Natural killer cell (primary cell): ENCODE data around the gene HIRA. TPM values are rescaled to one million over a fixed set of nuclear protein-coding genes. Genes with fewer than 3 reads are reported as not detected.

Source experiments
- ATAC-seq, 3 donors: fragments of 150-1000 bp in 2 of 3; fragments of 200-7000 bp in 1 of 3; cut with Tn5 transposase; 1 replicate in 1 of 3; 2 replicates in 2 of 3; pipeline ENCODE4 v1.10.0; 2021; ENCODE audit warnings: mild to moderate bottlenecking in 2 of 3, moderate library complexity in 2 of 3
- DNase-seq, 2 donors: peaks; one replicate each; pipeline versions ENCODE4 v3.0.0 to v3.0.0-alpha.2; 2013 to 2021; ENCODE audit warnings: mixed read lengths in 1 of 2
- H3K27ac ChIP-seq: one replicate; pipeline ENCODE4 v1.5.1; 2013; ENCODE audit warnings: mild to moderate bottlenecking, low read length
- H3K27me3 ChIP-seq: one replicate; pipeline ENCODE4 v1.6.1; 2013; ENCODE audit warnings: low read length; ENCODE audit not compliant: control insufficient read depth, insufficient read depth
- H3K36me3 ChIP-seq: one replicate; pipeline ENCODE4 v1.6.1; 2013; ENCODE audit warnings: low read length; ENCODE audit not compliant: control insufficient read depth, insufficient read depth
- H3K4me1 ChIP-seq: one replicate; pipeline ENCODE4 v1.6.1; 2013; ENCODE audit warnings: low read length; ENCODE audit not compliant: control insufficient read depth, insufficient read depth
- H3K4me3 ChIP-seq: one replicate; pipeline ENCODE4 v1.5.1; 2013; ENCODE audit warnings: low read length
- H3K9me3 ChIP-seq: one replicate; pipeline ENCODE4 v1.6.1; 2013; ENCODE audit warnings: low read length; ENCODE audit not compliant: control insufficient read depth, insufficient read depth
- H3K27ac Mint-ChIP-seq, 2 donors: one replicate each; pipeline ENCODE4 v1.8.0; 2022; ENCODE audit warnings: mild to moderate bottlenecking in 2 of 2, mixed read lengths in 2 of 2, moderate library complexity in 1 of 2
- H3K27me3 Mint-ChIP-seq, 2 donors: one replicate each; pipeline ENCODE4 v1.8.0; 2022; ENCODE audit warnings: low read depth in 2 of 2, mixed read lengths in 2 of 2
- H3K36me3 Mint-ChIP-seq: one replicate; pipeline ENCODE4 v1.8.0; 2022; ENCODE audit warnings: mixed read lengths
- H3K4me1 Mint-ChIP-seq, 2 donors: one replicate each; pipeline ENCODE4 v1.8.0; 2022; ENCODE audit warnings: mixed read lengths in 2 of 2
- H3K4me3 Mint-ChIP-seq: one replicate; pipeline ENCODE4 v1.8.0; 2022; ENCODE audit warnings: mild to moderate bottlenecking, moderate library complexity, mixed read lengths
- H3K9me3 Mint-ChIP-seq, 2 donors: one replicate each; pipeline ENCODE4 v1.8.0; 2022; ENCODE audit warnings: mixed read lengths in 2 of 2
- WGBS: methylation state at CpG from one replicate; pipeline ENCODE4 v1.1.7; 2013; ENCODE audit warnings: missing lambda C conversion rate; ENCODE audit not compliant: insufficient coverage; 5-methylcytosine and 5-hydroxymethylcytosine counted together
- intact Hi-C: fragments of 100-400 bp; cut with micrococcal nuclease; formaldehyde crosslinking; loops from one replicate; pipeline ENCODE4 v1.14.2; 2022
- total RNA-seq, 4 donors: library from RNA; stranded (reverse); fragments of 120-200 nt in 1 of 4; gene quantifications; one replicate each; pipeline versions ENCODE4 v1.2.3 to v1.2.4, GENCODE V29; 2013 to 2022
- TF ChIP-seq, protein P1 (sequence below): fragments of 200-600 bp; IDR thresholded peaks from one replicate; pipeline ENCODE4 v1.8.0; 2022; ENCODE audit warnings: antibody characterized with exemption

The HIRA gene
- total RNA-seq, 3 donors from 2014 or later (not counting 1 experiment from before 2014, with no cell fraction given) = 49.6 to 75.9 (median 50.9) TPM

DNA sequence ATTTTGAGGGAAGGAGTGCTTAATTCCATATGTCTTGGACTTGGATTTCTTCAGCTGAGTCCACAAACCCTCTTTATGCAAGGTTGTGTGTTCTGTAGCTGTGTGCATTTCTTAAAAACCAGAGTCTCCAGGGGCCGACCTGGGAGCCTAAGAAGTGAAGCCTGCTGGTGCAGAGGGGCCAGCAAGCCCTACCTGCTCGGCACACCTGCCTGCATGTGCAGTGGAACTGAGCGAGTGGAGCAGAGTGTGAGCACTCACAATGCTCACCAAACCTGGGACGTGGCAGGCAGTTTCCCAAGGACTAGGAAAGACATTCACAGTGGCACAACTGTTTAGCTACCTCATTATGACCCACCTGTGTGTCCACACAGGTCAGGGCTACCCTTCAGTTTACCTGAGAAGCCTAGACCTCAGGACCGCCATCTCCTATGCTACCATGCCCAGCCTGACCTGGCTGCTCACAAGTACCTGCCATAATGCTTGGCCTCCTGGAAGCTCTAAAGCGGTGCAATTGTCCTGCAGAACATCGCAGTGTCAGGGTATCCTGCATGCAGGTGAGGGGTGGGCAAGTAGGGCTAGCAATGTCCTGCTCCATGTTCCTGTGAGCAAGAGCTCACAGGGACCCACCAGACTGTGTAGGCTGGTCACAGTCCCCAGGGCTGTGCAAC is 12.1 kb upstream of the HIRA start:
- Histone ChIP-seq H3K36me3 (peaks cover 14% of the 10 kb centered on the region), H3K27me3 (no peaks in the 10 kb centered on the region), H3K9me3 (no peaks in the 10 kb centered on the region), H3K4me1 (peaks cover 27% of the 10 kb centered on the region), H3K27ac (no peak overlapping the region), H3K4me3 (no peak overlapping the region)
- Mint-ChIP-seq H3K27ac (no peak overlapping the region), H3K4me1 (peaks cover 38 to 41% of the 10 kb centered on the region in 2 donors), H3K36me3 (no peaks in the 10 kb centered on the region), H3K27me3 (no peaks in the 10 kb centered on the region), H3K9me3 (no peaks in the 10 kb centered on the region), H3K4me3 (no peak overlapping the region)
- 85% methylated on average over 7 of the region's 7 CpGs for WGBS
- no peak for DNase-seq
- TF ChIP-seq, protein P1, sequence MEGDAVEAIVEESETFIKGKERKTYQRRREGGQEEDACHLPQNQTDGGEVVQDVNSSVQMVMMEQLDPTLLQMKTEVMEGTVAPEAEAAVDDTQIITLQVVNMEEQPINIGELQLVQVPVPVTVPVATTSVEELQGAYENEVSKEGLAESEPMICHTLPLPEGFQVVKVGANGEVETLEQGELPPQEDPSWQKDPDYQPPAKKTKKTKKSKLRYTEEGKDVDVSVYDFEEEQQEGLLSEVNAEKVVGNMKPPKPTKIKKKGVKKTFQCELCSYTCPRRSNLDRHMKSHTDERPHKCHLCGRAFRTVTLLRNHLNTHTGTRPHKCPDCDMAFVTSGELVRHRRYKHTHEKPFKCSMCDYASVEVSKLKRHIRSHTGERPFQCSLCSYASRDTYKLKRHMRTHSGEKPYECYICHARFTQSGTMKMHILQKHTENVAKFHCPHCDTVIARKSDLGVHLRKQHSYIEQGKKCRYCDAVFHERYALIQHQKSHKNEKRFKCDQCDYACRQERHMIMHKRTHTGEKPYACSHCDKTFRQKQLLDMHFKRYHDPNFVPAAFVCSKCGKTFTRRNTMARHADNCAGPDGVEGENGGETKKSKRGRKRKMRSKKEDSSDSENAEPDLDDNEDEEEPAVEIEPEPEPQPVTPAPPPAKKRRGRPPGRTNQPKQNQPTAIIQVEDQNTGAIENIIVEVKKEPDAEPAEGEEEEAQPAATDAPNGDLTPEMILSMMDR = no peak
- intact Hi-C loops = no loop called here
- ATAC-seq = no peak

DNA sequence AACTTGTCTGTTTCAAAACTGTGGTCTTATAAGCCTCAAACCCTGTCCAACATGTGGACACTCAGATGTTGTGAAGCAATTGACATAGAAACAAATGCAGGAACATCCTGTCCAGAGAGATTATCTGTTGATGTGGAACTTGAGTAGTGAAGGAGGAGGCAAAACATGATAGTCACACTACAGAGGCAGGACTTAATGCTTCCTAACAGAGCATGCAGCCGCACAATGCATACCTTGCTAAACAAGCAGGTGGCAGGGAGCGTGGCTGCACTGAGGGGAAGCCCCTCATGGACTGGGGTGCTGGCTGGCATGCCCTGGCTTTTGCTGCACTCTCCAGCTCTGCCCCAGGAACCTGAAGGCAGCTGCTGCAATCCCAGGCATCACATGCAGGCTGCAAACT is 10.6 kb upstream of the HIRA start:
- H3K27ac ChIP-seq = no peak overlapping the region
- TF ChIP-seq, protein P1 = no peak
- peak overlapping the region; percentile 31 for H3K4me3 Mint-ChIP-seq
- H3K27ac Mint-ChIP-seq = no peak overlapping the region
- H3K4me1 Mint-ChIP-seq = peaks cover 28 to 38% of the 10 kb centered on the region in 2 donors
- H3K4me3 ChIP-seq = no peak overlapping the region
- H3K36me3 ChIP-seq = peaks cover 14% of the 10 kb centered on the region
- DNase-seq (no peak), ATAC-seq (no peak)
- H3K4me1 ChIP-seq = peaks cover 18% of the 10 kb centered on the region
- peaks cover 6% of the 10 kb centered on the region for H3K36me3 Mint-ChIP-seq
- no peaks in the 10 kb centered on the region for H3K9me3 ChIP-seq
- no peaks in the 10 kb centered on the region for H3K27me3 ChIP-seq
- intact Hi-C loops = no loop called here
- H3K27me3 Mint-ChIP-seq = no peaks in the 10 kb centered on the region
- no peaks in the 10 kb centered on the region for H3K9me3 Mint-ChIP-seq
- WGBS = 88% methylated on average over 2 of the region's 2 CpGs

DNA sequence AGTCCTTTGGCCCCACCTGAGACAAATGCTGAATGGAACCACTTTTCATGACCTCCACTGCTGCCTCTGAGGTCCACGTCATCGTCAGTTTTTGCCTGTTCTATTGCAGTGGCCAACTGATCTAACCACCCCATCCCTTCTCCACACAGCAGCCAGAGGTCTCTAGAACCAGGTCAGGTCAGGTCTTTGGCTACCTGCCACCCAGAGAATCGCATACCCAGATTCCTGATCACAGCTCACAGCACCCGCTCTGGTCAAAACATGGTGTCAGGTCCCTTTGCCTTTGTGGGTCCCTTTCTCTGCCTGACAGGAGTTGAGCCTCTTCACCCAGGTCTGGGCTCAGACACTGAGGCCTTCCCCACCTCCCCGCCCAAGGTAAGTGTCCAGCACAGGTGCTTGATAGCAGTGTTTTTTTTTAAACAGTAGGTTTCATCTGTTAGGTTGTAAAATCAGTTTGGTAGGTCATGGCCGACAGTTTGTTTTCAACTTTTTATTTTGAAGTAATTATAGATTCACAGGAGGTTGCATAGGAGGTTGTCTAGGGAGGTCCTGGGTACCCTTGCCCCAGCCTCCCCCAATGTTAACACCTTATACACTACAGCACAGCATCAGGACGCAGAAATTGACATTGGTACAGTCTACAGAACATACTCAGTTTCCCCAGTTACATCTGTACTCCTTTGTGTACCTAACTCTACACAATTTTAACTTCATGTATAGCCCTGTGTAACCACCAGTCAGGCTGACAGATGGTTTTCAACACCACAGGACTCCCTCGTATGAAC is 9.1 kb upstream of the HIRA start:
- H3K9me3 ChIP-seq = no peaks in the 10 kb centered on the region
- DNase-seq (no peak), ATAC-seq (no peak)
- H3K27me3 Mint-ChIP-seq = no peaks in the 10 kb centered on the region
- H3K4me1 Mint-ChIP-seq = peaks cover 18 to 26% of the 10 kb centered on the region in 2 donors
- no peaks in the 10 kb centered on the region for H3K27me3 ChIP-seq
- H3K9me3 Mint-ChIP-seq = no peaks in the 10 kb centered on the region
- H3K27ac ChIP-seq = no peak overlapping the region
- H3K4me1 ChIP-seq = peaks cover 5% of the 10 kb centered on the region
- peak overlapping the region; percentile 21 to 40 for H3K27ac Mint-ChIP-seq
- H3K36me3 ChIP-seq = peaks cover 21% of the 10 kb centered on the region
- H3K4me3 Mint-ChIP-seq = no peak overlapping the region
- peaks cover 6% of the 10 kb centered on the region for H3K36me3 Mint-ChIP-seq
- 91% methylated on average over 8 of the region's 8 CpGs for WGBS
- TF ChIP-seq, protein P1 = no peak
- intact Hi-C loops = no loop called here
- no peak overlapping the region for H3K4me3 ChIP-seq
